ENCODE results near the gene RPEL1. TPM values are rescaled to one million over a fixed set of nuclear protein-coding genes. Genes with fewer than 3 reads are reported as not detected.
"Not testable (repeated sequence)": the region's sequence is repeated elsewhere in the genome, so short reads cannot be mapped to it uniquely, and the experiment has no call there.

Gene RPEL1
- total RNA-seq, 1 experiment from 2014 or later, result not detected

- Histone ChIP-seq H3K27ac (ENCODE audit: low read depth, low read length, poor library complexity, severe bottlenecking) (no peak overlapping the region), H3K36me3 (ENCODE audit: insufficient read depth, low read length, poor library complexity, severe bottlenecking) (no peaks in the 10 kb centered on the region), H3K9me3 (ENCODE audit: low read depth, low read length, poor library complexity, severe bottlenecking) (no peaks in the 10 kb centered on the region), H3K4me3 (ENCODE audit: low read depth, low read length, poor library complexity, severe bottlenecking) (no peak overlapping the region), H3K27me3 (replicated peaks; ENCODE audit: insufficient read depth, low read depth, low read length, poor library complexity) (no peaks in the 10 kb centered on the region), H3K4me1 (ENCODE audit: insufficient read depth, low read length, poor library complexity, severe bottlenecking) (no peaks in the 10 kb centered on the region)
- DNase-seq (ENCODE audit: low spot score), result no peak
- ChIA-PET POLR2A (ENCODE audit: low non-redundant PET) (no interaction called here), CTCF (no interaction called here)
- TF ChIP-seq EZH2 (IDR thresholded peaks at IDR 0.05; ENCODE audit: borderline replicate concordance, low read depth, low read length, poor library complexity, severe bottlenecking) (no peak), CTCF (conservative IDR thresholded peaks at IDR 0.05; ENCODE audit: low read depth, low read length) (no peak)
- intact Hi-C loops (cut with micrococcal nuclease; ENCODE audit: unreplicated experiment), result no loop called here
- BruUV-seq (replicated peaks), result no TSS peak
These were observed 43.4 kb upstream of the RPEL1 start for GRCh38 chr10:103202319-103202718.

- CTCF ChIA-PET, result no interaction called here
- intact Hi-C loops (cut with micrococcal nuclease; ENCODE audit: unreplicated experiment), result no loop called here
- Histone ChIP-seq H3K27ac (ENCODE audit: low read depth, low read length, poor library complexity, severe bottlenecking) (no peak overlapping the region), H3K4me3 (ENCODE audit: low read depth, low read length, poor library complexity, severe bottlenecking) (no peak overlapping the region), H3K36me3 (ENCODE audit: insufficient read depth, low read length, poor library complexity, severe bottlenecking) (no peaks in the 10 kb centered on the region), H3K27me3 (replicated peaks; ENCODE audit: insufficient read depth, low read depth, low read length, poor library complexity) (no peaks in the 10 kb centered on the region), H3K4me1 (ENCODE audit: insufficient read depth, low read length, poor library complexity, severe bottlenecking) (no peaks in the 10 kb centered on the region), H3K9me3 (ENCODE audit: low read depth, low read length, poor library complexity, severe bottlenecking) (no peaks in the 10 kb centered on the region)
- no TSS peak for BruUV-seq (replicated peaks)
- DNase-seq (ENCODE audit: low spot score), result no peak
- POLR2A ChIA-PET (ENCODE audit: low non-redundant PET), result no interaction called here
- TF ChIP-seq CTCF (conservative IDR thresholded peaks at IDR 0.05; ENCODE audit: low read depth, low read length) (no peak), EZH2 (IDR thresholded peaks at IDR 0.05; ENCODE audit: borderline replicate concordance, low read depth, low read length, poor library complexity, severe bottlenecking) (no peak)
These were observed 42.2 kb upstream of the RPEL1 start for GRCh38 chr10:103203466-103203865.

- no peaks in the 10 kb centered on the region for H3K4me1 ChIP-seq (ENCODE audit: insufficient read depth, low read length, poor library complexity, severe bottlenecking)
- no peaks in the 10 kb centered on the region for H3K27me3 ChIP-seq (replicated peaks; ENCODE audit: insufficient read depth, low read depth, low read length, poor library complexity)
- H3K9me3 ChIP-seq (ENCODE audit: low read depth, low read length, poor library complexity, severe bottlenecking), result no peaks in the 10 kb centered on the region
- no peak overlapping the region for H3K4me3 ChIP-seq (ENCODE audit: low read depth, low read length, poor library complexity, severe bottlenecking)
- intact Hi-C loops (cut with micrococcal nuclease; ENCODE audit: unreplicated experiment), result no loop called here
- BruUV-seq (replicated peaks), result no TSS peak
- POLR2A ChIA-PET (ENCODE audit: low non-redundant PET), result interaction anchor here (0.7 kb wide), 1 partner anchor 13 kb away, joined by 4 read pairs; no protein-coding TSS in a partner anchor
- TF ChIP-seq CTCF (conservative IDR thresholded peaks at IDR 0.05; ENCODE audit: low read depth, low read length) (no peak), EZH2 (IDR thresholded peaks at IDR 0.05; ENCODE audit: borderline replicate concordance, low read depth, low read length, poor library complexity, severe bottlenecking) (no peak)
- H3K27ac ChIP-seq (ENCODE audit: low read depth, low read length, poor library complexity, severe bottlenecking), result no peak overlapping the region
- no peaks in the 10 kb centered on the region for H3K36me3 ChIP-seq (ENCODE audit: insufficient read depth, low read length, poor library complexity, severe bottlenecking)
- DNase-seq (ENCODE audit: low spot score), result no peak
- CTCF ChIA-PET, result no interaction called here
These were observed 41.1 kb upstream of the RPEL1 start for GRCh38 chr10:103204353-103205255.

- H3K27ac ChIP-seq (ENCODE audit: low read depth, low read length, poor library complexity, severe bottlenecking); H3K36me3 ChIP-seq (ENCODE audit: insufficient read depth, low read length, poor library complexity, severe bottlenecking); intact Hi-C loops (cut with micrococcal nuclease; ENCODE audit: unreplicated experiment); H3K4me3 ChIP-seq (ENCODE audit: low read depth, low read length, poor library complexity, severe bottlenecking); H3K4me1 ChIP-seq (ENCODE audit: insufficient read depth, low read length, poor library complexity, severe bottlenecking); BruUV-seq (replicated peaks); H3K27me3 ChIP-seq (replicated peaks; ENCODE audit: insufficient read depth, low read depth, low read length, poor library complexity); POLR2A ChIA-PET (ENCODE audit: low non-redundant PET); CTCF ChIA-PET; DNase-seq (ENCODE audit: low spot score); H3K9me3 ChIP-seq (ENCODE audit: low read depth, low read length, poor library complexity, severe bottlenecking): not testable (repeated sequence)
These were observed 40.3 kb upstream of the RPEL1 start for GRCh38 chr10:103205401-103205800.

- H3K27ac ChIP-seq (ENCODE audit: low read depth, low read length, poor library complexity, severe bottlenecking); POLR2A ChIA-PET (ENCODE audit: low non-redundant PET); CTCF ChIA-PET: not testable (repeated sequence)
These were observed 39.0 kb upstream of the RPEL1 start for GRCh38 chr10:103206715-103207114.

More at GRCh38 chr10:103206715-103207114, 39.0 kb upstream of the RPEL1 start:
- H3K4me1 ChIP-seq (ENCODE audit: insufficient read depth, low read length, poor library complexity, severe bottlenecking); DNase-seq (ENCODE audit: low spot score); H3K36me3 ChIP-seq (ENCODE audit: insufficient read depth, low read length, poor library complexity, severe bottlenecking); H3K27me3 ChIP-seq (replicated peaks; ENCODE audit: insufficient read depth, low read depth, low read length, poor library complexity); H3K4me3 ChIP-seq (ENCODE audit: low read depth, low read length, poor library complexity, severe bottlenecking); BruUV-seq (replicated peaks); intact Hi-C loops (cut with micrococcal nuclease; ENCODE audit: unreplicated experiment); H3K9me3 ChIP-seq (ENCODE audit: low read depth, low read length, poor library complexity, severe bottlenecking): not testable (repeated sequence)
